T-helper 1 cell (primary cell): ENCODE results near the gene MT1F.

Experiments
- DNase-seq, 5 donors: peaks; one replicate each; pipeline ENCODE4 v3.0.0-alpha.2; 2012 to 2020

The MT1F gene

DNA sequence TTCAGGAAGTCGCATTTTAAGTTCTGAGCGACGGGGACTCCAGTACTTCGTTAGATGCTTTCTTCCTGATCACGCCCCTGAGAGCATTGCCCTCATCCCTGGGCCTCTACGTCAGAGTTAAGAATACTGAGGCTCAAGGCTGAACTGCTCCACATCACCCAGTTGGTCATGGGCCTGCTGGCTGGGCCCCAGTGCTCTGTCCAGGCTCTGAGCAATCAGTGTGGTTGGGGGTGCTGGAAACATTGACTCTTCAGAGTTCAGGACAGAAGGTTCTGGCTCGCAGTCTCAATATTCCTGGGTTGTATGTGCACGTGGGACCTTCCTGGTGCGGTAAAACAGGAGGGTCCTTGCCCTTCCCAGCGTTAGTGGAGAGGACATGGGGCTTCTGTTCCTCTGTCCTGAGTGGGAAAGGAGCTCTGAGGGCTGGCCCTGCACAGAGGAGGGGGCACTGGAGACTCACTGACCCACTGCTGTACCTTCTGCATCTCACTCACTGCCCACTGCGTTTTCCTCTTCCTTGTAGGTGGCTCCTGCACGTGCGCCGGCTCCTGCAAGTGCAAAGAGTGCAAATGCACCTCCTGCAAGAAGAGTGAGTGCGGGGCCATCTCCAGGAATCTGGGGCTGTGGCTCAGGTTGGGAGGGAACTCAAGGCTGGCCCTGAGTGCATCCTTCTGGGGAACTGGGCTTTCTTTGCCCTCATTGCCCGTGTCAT, 31.7 kb upstream of the MT1F start:
- no peak for DNase-seq

DNA sequence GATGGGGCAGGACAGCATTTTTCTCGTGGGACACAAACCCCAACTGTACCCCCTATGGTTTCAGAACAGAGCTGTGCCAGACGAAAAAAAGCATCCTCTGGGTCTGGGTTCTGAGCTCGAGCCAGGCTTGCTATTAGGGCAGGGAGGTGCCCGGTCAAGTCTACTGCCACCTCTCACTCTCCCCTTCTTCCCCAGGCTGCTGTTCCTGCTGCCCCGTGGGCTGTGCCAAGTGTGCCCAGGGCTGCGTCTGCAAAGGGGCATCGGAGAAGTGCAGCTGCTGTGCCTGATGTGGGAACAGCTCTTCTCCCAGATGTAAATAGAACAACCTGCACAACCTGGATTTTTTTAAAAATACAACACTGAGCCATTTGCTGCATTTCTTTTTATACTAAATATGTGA, 31.1 kb upstream of the MT1F start:
- no peak for DNase-seq

DNA sequence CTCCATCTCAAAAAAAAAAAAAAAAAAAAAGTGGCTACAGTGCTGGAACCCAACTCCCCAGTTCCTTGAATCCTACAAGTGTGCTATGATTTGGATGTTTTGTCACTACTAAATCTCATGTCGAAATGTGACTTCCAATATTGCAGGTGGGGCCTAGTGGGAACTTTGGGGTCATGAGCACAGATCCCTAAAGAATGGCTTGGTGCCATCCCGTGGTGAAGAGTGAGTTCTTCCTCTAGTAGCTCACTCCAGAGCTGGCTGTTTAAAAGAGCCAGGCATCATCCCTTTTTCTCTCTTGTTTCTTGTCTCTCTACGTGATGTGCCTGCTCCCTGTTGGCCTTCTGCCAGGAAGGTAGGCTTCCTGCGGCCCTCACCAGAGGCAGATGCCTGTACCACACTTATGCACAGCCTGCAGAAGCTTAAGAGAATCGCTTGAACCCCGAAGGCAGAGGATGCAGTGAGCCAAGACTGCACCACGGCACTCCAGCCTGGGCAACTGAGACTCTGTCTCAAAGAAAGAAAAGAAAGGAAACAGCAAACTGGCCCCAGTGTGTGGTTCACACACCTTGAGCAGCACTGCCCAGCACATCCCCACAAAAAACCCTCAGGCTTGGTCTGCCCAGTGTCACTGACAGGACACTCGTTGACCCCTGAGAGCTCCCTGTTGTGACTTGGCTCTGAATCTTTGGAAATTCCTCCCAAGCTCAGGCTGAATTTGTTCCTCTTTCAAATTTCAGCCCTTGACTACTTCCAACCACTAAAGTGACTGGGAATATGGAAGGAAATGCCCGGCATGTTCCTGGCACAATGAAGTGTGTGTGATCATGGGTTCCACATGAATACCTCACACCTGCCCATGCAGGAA, 29.0 kb upstream of the MT1F start:
- DNase-seq = no peak

DNA sequence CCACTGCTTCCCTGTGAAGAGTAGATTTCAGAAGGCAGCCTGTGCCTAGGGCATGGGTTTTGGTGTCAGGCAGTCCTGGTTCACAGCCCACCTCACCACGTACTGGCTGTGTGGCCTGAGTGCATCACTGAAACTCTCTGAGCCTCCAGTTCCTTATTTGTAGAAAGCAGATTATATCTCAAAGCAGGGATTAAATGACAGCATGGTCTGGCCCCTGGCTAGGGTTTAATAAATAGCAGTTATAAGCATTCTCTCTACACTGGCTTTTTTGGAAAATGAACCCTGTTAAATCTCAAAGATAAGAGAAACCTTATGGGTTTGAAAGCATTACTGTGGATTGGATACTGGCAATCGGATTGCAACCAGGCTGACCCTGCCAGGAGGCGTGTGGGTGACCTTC, 28.2 kb upstream of the MT1F start:
- DNase-seq = no peak

DNA sequence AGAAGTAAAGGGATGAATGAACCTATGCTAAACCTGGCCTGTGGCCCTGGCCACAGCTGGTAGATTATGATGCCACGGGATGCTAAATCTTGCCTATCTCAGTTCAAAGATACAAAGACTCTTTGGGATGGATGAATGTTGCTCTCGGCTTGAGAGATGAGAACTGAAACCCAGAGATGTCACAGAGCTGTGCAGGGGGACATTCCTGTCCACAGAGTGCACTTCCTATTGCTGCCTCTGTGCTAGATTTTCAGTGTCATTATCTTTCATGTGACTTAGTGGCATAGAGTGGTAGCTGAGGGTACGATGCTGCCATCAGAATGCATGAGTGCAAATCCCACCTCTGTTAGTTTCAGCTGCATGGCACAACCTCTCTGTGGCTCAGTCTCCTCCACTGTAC, 27.6 kb upstream of the MT1F start:
- DNase-seq = no peak

DNA sequence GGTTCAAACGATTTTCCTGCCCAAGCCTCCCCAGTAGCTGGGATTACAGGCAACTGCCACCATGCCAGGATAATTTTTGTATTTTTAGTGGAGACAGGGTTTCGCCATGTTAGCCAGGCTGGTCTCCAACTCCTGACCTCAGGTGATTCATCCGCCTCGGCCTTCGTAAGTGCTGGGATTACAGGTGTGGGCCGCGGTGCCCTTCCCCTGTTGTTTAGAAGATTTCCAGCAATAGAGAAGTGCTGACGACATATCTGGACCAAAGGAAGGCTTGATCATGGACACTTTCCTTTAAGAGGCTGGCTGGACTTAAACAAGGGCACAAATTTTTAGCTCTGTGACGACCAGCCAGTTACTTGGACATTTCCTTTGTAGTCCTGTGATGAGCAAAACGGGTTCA, 26.6 kb upstream of the MT1F start:
- no peak for DNase-seq

DNA sequence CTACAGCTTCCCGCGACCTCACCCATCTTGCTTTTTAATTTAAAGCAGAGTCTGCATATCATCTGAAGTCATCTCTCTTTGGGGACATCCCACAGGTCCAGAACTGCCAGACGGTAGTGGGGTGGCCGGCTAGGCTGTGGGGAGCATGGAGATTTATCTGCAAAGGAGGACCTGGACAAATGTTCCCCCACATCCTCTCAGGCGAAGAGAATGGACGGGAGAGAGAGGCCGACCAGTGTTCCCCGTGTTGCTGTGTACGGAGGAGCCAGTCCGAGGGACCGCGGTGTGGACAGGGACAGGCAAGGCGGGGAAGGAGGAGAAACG, 26.0 kb upstream of the MT1F start:
- no peak for DNase-seq

DNA sequence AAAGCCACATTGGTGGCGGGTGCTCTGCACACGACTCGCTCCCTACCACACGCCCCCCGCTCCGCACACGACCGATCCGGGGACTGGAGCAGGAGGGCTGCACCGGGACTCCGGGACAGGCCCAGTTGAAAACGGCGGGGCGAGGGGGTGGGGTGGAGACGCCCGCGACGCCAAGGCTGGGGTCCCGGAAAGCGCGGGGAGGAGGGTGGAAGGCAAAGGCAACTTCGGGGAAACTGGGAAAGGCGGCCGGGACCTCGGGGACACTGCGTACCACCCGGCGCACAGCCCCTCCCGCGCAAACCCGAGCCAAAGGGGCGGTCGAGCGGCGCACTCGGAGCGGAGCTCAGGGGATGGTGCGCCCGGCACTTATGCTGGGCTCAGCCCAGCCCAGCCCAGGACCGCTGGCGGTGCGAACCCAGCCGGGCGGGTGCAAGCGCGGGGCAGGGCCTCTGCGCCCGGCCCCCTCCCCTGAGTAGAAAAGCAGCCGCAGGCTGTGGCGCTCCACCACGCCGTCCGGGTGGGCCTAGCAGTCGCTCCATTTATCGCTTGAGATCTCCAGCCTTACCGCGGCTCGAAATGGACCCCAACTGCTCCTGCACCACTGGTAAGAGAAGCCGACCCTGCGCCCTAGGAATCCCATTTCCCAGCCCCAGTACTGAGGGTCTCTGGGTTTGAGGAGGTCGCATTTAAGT, 25.5 kb upstream of the MT1F start, which contains the start of gene MT1M:
TSS of gene MT1M (plus strand) at position 504 of the 692 bp plus-strand sequence. CDS start at position 577, 73 bp downstream.
- no peak for DNase-seq

DNA sequence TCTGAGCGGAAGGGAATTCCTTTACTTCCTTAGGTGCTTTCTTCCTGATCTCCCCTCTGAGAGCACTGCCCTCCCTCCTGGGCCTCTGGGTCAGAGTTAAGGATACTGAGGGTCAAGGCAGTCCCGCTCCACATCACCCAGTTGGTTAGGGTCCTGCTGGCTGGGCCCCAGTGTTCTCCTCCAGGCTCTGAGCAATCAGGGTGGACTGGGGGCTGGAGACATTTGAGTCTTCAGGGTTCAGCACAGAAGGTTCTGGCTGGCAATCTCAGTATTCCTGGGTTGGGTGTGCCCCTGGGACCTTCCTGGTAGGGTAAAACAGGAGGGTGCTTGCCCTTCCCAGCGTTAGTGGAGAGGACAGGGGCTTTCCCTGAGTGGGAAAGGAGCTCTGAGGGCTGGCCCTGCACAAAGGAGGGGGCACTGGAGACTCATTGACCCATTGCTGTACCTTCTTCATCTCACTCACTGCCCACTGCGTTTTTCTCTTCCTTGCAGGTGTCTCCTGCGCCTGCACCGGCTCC, 24.9 kb upstream of the MT1F start:
- no peak for DNase-seq

DNA sequence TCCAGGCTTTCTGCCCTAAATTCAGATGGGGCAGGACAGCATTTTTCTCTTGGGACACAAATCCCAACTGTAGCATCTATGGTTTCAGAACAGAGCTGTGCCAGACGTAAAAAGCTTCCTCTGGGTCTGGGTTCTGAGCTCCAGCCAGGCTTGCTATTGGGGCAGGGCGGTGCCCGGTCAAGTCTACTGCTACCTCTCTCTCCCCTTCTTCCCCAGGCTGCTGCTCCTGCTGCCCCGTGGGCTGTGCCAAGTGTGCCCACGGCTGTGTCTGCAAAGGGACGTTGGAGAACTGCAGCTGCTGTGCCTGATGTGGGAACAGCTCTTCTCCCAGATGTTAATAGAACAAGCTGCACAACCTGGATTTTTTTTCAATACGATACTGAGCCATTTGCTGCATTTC, 24.2 kb upstream of the MT1F start:
- DNase-seq = no peak

DNA sequence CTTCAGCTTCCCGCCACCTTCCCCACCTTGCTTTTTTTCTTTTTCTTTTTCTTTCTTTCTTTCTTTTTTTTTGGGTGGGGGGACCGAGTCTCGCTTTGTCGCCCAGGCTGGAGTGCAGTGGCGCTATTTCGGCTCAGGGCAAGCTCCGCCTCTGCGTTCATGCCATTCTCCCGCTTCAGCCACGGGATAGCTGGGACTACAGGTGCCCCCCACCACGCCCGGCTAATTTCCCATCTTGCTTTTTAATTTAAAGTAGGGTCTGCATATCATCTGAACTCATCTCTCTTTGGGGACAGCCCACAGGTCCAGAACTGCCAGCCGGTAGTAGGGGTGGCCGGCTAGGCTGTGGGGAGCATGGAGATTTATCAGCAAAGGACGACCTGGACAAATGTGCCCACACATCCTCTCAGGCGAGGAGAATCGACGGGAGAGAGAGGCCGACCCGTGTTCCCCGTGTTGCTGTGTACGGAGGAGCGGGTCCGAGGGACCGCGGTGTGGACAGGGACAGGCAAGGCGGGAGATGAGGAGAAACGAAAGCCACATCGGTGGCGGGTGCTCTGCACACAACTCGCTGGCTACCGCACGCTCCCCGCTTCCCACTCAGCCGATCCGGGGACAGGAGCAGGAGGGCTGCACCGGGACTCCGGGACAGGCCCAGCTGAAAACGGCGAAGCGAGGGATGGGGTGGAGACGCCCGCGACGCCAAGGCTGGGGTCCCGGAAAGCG, 22.9 kb upstream of the MT1F start:
- DNase-seq = no peak

DNA sequence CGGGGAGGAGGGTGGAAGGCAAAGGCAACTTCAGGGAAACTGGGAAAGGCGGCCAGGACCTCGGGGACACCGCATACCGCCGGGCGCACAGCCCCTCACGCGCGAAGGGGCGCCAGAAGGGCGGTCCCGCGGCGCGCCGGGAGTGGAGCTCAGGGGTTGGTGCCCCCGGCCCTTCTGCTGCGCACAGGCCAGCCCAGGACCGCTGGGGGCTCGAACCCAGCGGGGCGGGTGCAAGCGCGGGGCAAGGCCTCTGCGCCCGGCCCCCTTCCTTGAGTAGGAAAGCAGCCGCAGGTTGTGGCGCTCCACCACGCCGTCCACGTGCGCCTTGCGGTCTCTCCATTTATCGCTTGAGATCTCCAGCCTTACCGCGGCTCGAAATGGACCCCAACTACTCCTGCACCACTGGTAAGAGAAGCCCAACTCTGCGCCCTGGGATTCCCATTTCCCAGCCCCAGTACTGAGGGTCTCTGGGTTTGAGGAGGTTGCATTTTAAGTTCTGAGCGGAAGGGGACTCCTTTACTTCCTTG, 22.3 kb upstream of the MT1F start:
- no peak for DNase-seq

DNA sequence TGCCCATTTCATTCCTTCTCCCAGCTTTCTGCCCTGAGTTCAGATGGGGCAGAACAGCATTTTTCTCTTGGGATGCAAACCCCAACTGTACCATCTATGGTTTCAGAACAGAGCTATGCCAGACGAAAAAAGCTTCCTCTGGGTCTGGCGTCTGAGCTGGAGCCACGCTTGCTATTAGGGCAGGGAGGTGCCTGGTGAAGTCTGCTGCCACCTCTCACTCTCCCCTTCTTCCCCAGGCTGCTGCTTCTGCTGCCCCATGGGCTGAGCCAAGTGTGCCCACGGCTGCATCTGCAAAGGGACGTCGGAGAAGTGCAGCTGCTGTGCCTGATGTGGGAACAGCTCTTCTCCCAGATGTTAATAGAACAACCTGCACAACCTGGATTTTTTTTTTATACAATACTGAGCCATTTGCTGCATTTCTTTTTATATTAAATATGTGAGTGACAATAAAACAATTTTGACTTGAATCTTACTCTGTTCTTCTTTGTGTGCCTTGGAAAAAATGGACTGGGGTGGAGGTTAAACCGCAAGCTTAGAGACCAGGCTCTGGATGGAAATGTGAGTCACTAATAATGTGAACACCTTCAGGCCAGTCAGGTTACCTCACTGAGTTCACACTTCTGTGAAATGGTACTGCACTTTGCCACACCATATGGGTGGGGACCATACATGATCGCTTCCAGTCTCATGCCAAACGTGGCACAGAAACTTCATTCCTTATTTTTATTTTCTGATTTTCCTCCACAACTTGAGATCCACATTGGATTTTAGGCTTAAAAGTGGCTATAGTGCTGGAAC, 20.9 kb upstream of the MT1F start:
- DNase-seq = no peak

DNA sequence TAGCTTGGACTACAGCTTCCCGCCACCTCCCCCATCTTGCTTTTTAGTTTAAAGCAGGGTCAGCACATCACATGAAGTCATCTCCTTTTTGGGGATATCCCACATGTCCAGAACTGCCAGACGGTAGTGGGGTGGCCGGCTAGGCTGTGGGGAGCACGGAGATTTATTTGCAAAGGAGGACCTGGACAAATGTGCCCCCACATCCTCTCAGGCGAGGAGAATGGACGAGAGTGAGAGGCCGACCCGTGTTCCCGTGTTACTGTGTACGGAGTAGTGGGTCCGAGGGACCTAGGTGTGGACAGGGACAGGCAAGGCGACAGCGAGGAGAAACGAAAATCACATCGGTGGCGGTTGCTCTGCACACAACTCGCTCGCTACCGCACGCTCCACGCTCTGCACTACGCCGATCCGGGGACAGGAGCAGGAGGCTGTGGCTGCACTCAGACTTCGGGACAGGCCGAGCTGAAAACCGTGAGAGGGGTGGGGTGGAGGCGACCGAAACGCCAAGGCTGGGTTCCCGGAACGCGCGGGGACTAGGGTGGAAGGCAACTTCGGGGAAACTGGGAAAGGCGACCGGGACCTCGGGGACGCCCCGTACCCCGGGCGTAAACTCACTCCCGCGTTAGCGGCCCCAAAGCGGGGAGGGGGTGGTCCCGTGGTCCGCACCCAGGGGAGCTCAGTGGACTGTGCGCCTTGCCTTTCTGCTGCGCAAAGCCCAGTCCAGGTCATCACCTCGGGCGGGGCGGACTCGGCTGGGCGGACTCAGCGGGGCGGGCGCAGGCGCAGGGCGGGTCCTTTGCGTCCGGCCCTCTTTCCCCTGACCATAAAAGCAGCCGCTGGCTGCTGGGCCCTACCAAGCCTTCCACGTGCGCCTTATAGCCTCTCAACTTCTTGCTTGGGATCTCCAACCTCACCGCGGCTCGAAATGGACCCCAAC, 19.7 kb upstream of the MT1F start, which contains the start of gene MT1A:
TSS of gene MT1A (plus strand) at position 853 of the 937 bp plus-strand sequence. CDS start at position 926, 73 bp downstream.
- no peak for DNase-seq

DNA sequence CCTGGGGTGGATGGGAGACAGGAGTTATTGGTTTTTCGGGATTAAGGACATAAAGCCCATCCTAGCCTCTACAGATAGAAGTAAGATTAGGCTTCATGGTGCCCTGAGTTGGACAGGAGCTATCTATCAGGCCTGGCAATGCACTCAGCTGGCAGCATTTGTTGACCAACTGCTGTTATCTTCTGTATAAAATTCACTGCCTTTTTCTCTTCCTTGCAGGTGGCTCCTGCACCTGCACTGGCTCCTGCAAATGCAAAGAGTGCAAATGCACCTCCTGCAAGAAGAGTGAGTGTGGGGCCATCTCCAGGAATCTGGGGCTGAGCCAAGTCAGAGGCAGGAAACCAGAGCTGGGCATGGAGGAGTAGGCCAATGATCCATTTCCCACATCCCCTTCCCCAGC, 18.7 kb upstream of the MT1F start:
- DNase-seq = no peak

DNA sequence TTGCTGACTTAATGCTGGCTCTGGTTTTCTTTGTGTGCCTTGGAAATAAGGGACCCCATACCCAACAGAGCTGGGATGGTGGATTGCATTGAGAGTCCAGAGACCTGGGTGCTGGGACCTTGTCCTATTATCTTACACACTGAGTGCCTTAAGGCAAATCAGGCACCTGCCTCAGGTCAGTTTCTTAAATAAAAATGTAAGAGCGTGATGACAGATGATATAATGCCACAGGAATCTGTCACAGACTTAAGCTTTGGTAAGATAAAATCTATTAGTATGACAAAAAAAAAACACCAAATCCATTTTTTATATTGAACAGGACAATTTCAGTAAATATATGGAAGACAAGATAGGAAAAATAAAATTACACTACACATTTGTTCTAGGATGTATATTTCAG, 17.7 kb upstream of the MT1F start:
- no peak for DNase-seq

DNA sequence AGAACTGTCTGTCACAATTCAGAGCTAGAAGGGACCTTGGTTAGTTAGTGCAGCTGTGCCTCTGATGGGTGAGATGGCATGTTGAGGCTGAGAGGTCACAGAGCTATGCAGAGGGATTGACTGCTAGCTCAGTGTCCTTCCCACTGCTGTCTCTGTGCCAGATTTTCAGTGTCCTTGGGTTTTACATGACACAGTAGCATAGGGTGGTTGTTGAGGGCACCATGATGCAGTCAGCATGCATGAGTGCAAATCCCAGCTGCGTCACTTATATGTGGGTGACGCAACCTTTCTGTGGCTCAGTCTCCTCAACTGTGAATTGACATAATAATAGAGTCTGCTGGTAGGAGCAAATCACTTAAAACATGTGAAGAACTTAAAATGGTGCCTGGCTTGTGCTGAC, 16.6 kb upstream of the MT1F start:
- DNase-seq = no peak

DNA sequence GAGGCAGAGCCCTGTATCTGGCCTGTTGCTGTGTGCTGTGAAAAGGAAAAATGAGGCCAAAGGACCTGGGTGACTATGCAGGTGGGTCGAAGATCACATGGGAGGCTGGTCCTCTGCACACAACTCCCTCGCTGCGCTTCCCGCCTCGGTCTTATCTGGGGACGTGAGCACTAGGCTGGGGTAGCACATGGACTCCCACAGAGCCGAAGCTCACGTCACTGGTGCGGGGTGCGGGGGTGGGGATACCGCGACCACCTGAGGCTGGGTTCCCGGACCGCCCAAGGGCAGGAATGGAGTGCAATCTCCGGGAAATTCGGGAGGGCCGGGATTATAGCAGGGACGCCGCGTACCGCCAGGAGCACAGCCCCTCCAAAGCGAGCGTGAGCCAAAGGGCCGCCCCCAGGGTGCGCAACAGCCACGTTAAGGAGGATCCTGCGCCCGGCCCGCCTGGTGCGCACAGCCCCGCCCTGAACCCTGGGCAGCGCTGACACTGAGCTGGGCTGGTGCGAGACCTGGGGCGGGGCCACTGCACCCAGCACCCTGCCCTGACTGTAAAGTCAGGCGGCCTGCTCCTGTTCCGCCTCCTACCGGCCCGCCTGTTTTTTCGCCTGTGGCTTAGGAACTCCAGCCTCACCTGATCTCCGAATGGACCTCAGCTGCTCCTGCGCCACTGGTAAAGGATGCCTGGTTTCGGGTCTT, 14.5 kb upstream of the MT1F start:
- peak; percentile 47 to 84 (median 64) for DNase-seq

DNA sequence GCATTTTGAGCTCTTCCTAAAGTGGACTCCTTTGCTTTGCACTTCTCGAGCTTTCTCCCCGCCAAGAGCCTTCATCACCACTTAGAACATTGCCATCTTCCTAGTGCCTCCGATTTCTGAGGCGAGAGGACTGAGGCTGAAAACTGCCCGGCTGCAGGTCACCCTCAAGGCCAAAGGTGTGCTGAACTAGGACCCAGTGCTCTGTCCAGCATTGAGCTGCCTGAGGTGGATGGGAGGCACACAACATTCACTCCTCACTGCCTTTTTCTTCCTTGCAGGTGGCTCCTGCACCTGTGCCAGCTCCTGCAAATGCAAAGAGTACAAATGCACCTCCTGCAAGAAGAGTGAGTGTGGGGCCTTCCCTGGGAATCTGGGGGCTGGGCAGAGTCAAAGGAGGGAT, 13.9 kb upstream of the MT1F start:
- DNase-seq = no peak

DNA sequence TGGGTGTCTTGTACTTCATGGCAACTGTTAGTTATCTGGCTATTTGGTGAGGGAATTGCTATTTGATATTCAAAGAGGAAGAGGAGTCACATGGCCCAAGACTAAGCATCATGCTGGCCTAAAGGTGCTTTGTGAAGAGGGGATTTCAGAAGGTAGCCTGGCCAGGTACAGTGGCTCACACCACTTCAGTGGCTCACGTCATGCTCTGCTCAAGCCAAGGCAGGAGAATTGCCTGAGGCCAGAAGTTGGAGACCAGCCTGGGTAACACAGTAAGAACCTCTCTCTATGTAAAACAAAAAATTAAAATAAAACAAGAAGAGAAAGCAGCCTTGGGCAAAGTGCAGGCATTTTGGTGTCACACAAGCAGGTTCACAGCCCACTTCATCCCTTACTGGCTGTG, 12.4 kb upstream of the MT1F start:
- no peak for DNase-seq
